ENCODE results near the gene ZNF443.

Gene ZNF443

DNA sequence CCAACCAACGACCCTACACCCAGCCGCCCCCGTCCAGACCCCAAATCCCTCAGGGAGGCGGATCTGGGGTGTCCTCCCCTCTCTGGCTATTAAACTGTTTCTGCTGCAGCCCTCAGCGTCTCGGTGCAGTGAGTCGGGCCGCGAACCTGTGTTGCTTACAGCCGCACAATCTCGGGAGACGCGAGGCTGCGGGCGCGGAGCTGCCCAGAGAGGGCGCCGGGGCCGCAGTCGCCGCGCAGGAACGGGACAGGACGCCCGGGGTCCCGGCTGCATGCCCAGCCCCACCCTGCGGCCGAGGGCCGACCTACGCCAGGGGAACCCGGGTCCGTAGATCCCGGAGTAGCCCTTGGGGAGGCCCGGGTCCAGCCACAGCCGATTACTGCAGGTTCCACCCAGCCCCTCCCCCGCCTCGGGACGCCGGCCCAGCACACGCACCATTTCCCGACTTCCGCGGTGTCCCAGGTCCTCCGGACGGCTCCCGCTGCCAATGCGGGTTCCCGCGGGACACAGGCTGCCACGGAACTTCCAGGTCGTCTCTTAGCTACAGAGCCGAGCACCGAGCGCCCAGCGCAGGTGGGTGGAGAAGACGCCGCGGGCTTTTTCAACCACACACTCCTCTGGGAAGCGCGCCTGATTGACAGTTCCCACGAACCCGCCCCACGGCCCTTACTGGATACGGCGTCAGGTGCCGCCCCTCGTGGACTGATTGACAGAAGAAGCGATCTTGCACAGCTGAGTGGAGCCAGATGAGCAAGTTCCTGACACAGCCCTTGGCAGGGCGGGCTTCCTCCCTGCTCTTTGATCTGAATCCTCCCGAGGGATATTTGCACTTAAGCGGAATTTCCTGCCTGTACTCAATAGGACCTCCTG lies 40.0 kb downstream of the ZNF443 start, which contains the start of gene ZNF799 (continued):
- TF ChIP-seq ZNF645 (tag by site-specific recombination; IDR thresholded peaks at IDR 0.05): no peak
- TF ChIP-seq ZNF692 (tag by site-specific recombination; IDR thresholded peaks at IDR 0.05): 0 out of 2 replicates have a peak, but pooled peaks have one; percentile 11
- TF ChIP-seq ZBTB8A (tag by site-specific recombination; IDR thresholded peaks at IDR 0.05): 0 out of 2 replicates have a peak, but pooled peaks have one; percentile 60
- TF ChIP-seq ZNF473 (tag by site-specific recombination; IDR thresholded peaks at IDR 0.05): no peak
- TF ChIP-seq ZNF791 (tag by site-specific recombination; IDR thresholded peaks at IDR 0.05): no peak
- 0 out of 2 replicates have a peak, but pooled peaks have one; percentile 16 for TF ChIP-seq KLF10 (tag by site-specific recombination; IDR thresholded peaks at IDR 0.05)
- TF ChIP-seq PRDM10 (tag by site-specific recombination; IDR thresholded peaks at IDR 0.05): peak; percentile 34
- no peak for TF ChIP-seq ZNF112 (tag by site-specific recombination; IDR thresholded peaks at IDR 0.05)
- TF ChIP-seq ZNF239 (tag by site-specific recombination; IDR thresholded peaks at IDR 0.05): no peak
- no peak for TF ChIP-seq HOXA7 (CRISPR knock-in tag; IDR thresholded peaks at IDR 0.05; ENCODE audit: borderline replicate concordance)
- TF ChIP-seq ZBTB20 (tag by site-specific recombination; IDR thresholded peaks at IDR 0.05): peak; percentile 96
- TF ChIP-seq KLF9 (tag by site-specific recombination; IDR thresholded peaks at IDR 0.05; ENCODE audit: low read depth): peak; percentile 58
- TF ChIP-seq ZBTB48 (tag by site-specific recombination; IDR thresholded peaks at IDR 0.05): 0 out of 2 replicates have a peak, but pooled peaks have one; percentile 5
- TF ChIP-seq ZBTB17 (tag by site-specific recombination; IDR thresholded peaks at IDR 0.05): peak; percentile 97
- TF ChIP-seq ZNF707 (tag by site-specific recombination; IDR thresholded peaks at IDR 0.05): 0 out of 2 replicates have a peak, but pooled peaks have one; percentile 4
- peak; percentile 97 for TF ChIP-seq ZNF341 (tag by site-specific recombination; IDR thresholded peaks at IDR 0.05; ENCODE audit: low read depth)
- peak; percentile 72 for TF ChIP-seq CTCF (tag by site-specific recombination; IDR thresholded peaks at IDR 0.05)
- TF ChIP-seq ZNF768 (tag by site-specific recombination; IDR thresholded peaks at IDR 0.05): peak; percentile 53; the same call in 1 of the 2 replicates
- TF ChIP-seq ZNF560 (tag by site-specific recombination; IDR thresholded peaks at IDR 0.05; ENCODE audit: borderline replicate concordance): no peak
- 0 out of 2 replicates have a peak, but pooled peaks have one; percentile 1 for TF ChIP-seq ZNF76 (tag by site-specific recombination; IDR thresholded peaks at IDR 0.05; ENCODE audit: borderline replicate concordance, low read depth)
- no peak for TF ChIP-seq ZNF423 (tag by site-specific recombination; IDR thresholded peaks at IDR 0.05)
- peak; percentile 92 for TF ChIP-seq ZNF335 (tag by site-specific recombination; conservative IDR thresholded peaks at IDR 0.05)
- no peak for TF ChIP-seq ZFP3 (tag by site-specific recombination; IDR thresholded peaks at IDR 0.05; ENCODE audit: low read depth)
- TF ChIP-seq ZNF571 (tag by site-specific recombination; IDR thresholded peaks at IDR 0.05): no peak
- TF ChIP-seq MYNN (tag by site-specific recombination; IDR thresholded peaks at IDR 0.05; ENCODE audit: borderline replicate concordance): no peak
- no peak for TF ChIP-seq ZNF146 (tag by site-specific recombination; IDR thresholded peaks at IDR 0.05)
- TF ChIP-seq GLIS1 (tag by site-specific recombination; IDR thresholded peaks at IDR 0.05): no peak
- TF ChIP-seq ZNF2 (tag by site-specific recombination; IDR thresholded peaks at IDR 0.05): no peak
- no peak for TF ChIP-seq INSM2 (tag by site-specific recombination; IDR thresholded peaks at IDR 0.05)

All from HEK293 (cell line).